ENCODE results near the gene TRPM2. TPM values are rescaled to one million over a fixed set of nuclear protein-coding genes. Genes with fewer than 3 reads are reported as not detected.

Gene TRPM2
- total and polyA plus RNA-seq, 3 experiments from 2014 or later: 1.9 to 2.6 (median 2.4) TPM

GRCh38 chr21:44312716-44313115, 40.7 kb upstream of the TRPM2 start:
- peak overlapping the region in 1 of 8 donors; percentile 58 for H3K27ac Mint-ChIP-seq

DNA sequence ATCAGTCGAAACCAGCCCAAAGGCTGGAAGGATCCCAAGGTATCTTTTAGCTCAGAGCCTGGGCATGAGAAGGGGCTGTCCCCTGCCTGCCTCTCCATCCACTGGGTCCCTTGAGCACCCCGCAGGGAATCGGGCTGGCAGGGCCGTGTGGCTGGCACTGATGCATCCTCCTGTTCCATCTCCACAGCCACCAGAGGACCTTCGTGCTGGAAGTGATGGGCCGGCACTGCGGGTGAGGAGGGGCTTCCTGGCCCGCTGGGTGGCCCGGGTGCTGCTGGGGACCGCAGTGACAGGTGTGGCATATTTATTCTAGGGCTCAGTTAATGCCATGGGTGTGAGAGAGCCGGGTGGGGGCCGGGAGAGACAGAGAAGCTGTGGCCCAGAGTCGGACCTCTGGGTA, 40.0 kb upstream of the TRPM2 start:
- H3K27me3 ChIP-seq (ENCODE audit: insufficient read depth, low read length, poor library complexity, severe bottlenecking): no peaks in the 10 kb centered on the region
- no peaks in the 10 kb centered on the region for H3K9me3 ChIP-seq (ENCODE audit: low read length)
- no peak overlapping the region for H3K27ac ChIP-seq (ENCODE audit: low read depth, low read length)
- POLR2A ChIA-PET: no interaction called here
- H3K4me3 Mint-ChIP-seq: no peak overlapping the region
- no peaks in the 10 kb centered on the region for H3K4me1 ChIP-seq (ENCODE audit: insufficient read depth, low read length)
- H3K27ac Mint-ChIP-seq: no peak overlapping the region
- CTCF ChIA-PET: interaction anchor here (1.3 kb wide), 1 partner anchor 10 kb away, joined by 3 read pairs; no protein-coding TSS in a partner anchor
- peaks cover 0 to 5% (median 0%) of the 10 kb centered on the region in 3 donors for H3K4me1 Mint-ChIP-seq
- no peaks in the 10 kb centered on the region for H3K9me3 Mint-ChIP-seq
- no peak for DNase-seq
- peaks cover 18% of the 10 kb centered on the region for H3K36me3 ChIP-seq (ENCODE audit: insufficient read depth, low read length)
- peaks cover 0 to 2% of the 10 kb centered on the region in 2 donors for H3K27me3 Mint-ChIP-seq
- peaks cover 5 to 51% (median 5%) of the 10 kb centered on the region in 3 donors for H3K36me3 Mint-ChIP-seq
- H3K4me3 ChIP-seq (ENCODE audit: low read length): no peak overlapping the region

More at GRCh38 chr21:44312716-44313115, 40.7 kb upstream of the TRPM2 start:
- Histone ChIP-seq H3K4me3 (ENCODE audit: low read length) (no peak overlapping the region), H3K4me1 (ENCODE audit: insufficient read depth, low read length) (no peaks in the 10 kb centered on the region), H3K9me3 (ENCODE audit: low read length) (no peaks in the 10 kb centered on the region), H3K27me3 (ENCODE audit: insufficient read depth, low read length, poor library complexity, severe bottlenecking) (no peaks in the 10 kb centered on the region), H3K27ac (ENCODE audit: low read depth, low read length) (no peak overlapping the region), H3K36me3 (ENCODE audit: insufficient read depth, low read length) (peaks cover 20% of the 10 kb centered on the region)
- H3K4me3 Mint-ChIP-seq: no peak overlapping the region
- peaks cover 5 to 54% (median 5%) of the 10 kb centered on the region in 3 donors for H3K36me3 Mint-ChIP-seq
- H3K9me3 Mint-ChIP-seq: no peaks in the 10 kb centered on the region
- DNase-seq: no peak
- H3K4me1 Mint-ChIP-seq: peaks cover 4 to 6% (median 5%) of the 10 kb centered on the region in 3 donors
- peaks cover 0 to 2% of the 10 kb centered on the region in 2 donors for H3K27me3 Mint-ChIP-seq
- CTCF ChIA-PET: interaction anchor here (1.3 kb wide), 1 partner anchor 9 kb away, joined by 3 read pairs; no protein-coding TSS in a partner anchor
- POLR2A ChIA-PET: no interaction called here

GRCh38 chr21:44314128-44314527, 39.3 kb upstream of the TRPM2 start:
- ChIA-PET CTCF (interaction anchor here (1.2 to 1.3 kb wide), 2 partner anchors 9 to 10 kb away, joined by 3 read pairs; no protein-coding TSS in a partner anchor), POLR2A (no interaction called here)
- Histone ChIP-seq H3K9me3 (ENCODE audit: low read length) (no peaks in the 10 kb centered on the region), H3K4me3 (ENCODE audit: low read length) (no peak overlapping the region), H3K4me1 (ENCODE audit: insufficient read depth, low read length) (no peaks in the 10 kb centered on the region), H3K27ac (ENCODE audit: low read depth, low read length) (no peak overlapping the region), H3K27me3 (ENCODE audit: insufficient read depth, low read length, poor library complexity, severe bottlenecking) (no peaks in the 10 kb centered on the region), H3K36me3 (ENCODE audit: insufficient read depth, low read length) (peaks cover 18% of the 10 kb centered on the region)
- peaks cover 0 to 2% of the 10 kb centered on the region in 2 donors for H3K27me3 Mint-ChIP-seq
- H3K27ac Mint-ChIP-seq: peak overlapping the region in 1 of 8 donors; percentile 33
- H3K9me3 Mint-ChIP-seq: no peaks in the 10 kb centered on the region
- DNase-seq: no peak
- H3K36me3 Mint-ChIP-seq: peaks cover 5 to 50% (median 5%) of the 10 kb centered on the region in 3 donors
- no peak overlapping the region for H3K4me3 Mint-ChIP-seq
- peaks cover 0 to 3% (median 0%) of the 10 kb centered on the region in 3 donors for H3K4me1 Mint-ChIP-seq

- peaks cover 18% of the 10 kb centered on the region for H3K36me3 ChIP-seq (ENCODE audit: insufficient read depth, low read length)
- POLR2A ChIA-PET: no interaction called here
These were observed 38.9 kb upstream of the TRPM2 start for GRCh38 chr21:44314561-44314960.

GRCh38 chr21:44315691-44316203, 37.7 kb upstream of the TRPM2 start:
- no peaks in the 10 kb centered on the region for H3K27me3 ChIP-seq (ENCODE audit: insufficient read depth, low read length, poor library complexity, severe bottlenecking)
- CTCF ChIA-PET: interaction anchor here (1.5 kb wide), 1 partner anchor 18 kb away, joined by 3 read pairs; no protein-coding TSS in a partner anchor
- DNase-seq: no peak
- no peaks in the 10 kb centered on the region for H3K9me3 ChIP-seq (ENCODE audit: low read length)
- H3K36me3 Mint-ChIP-seq: peaks cover 5 to 57% (median 5%) of the 10 kb centered on the region in 3 donors
- POLR2A ChIA-PET: no interaction called here
- H3K4me3 ChIP-seq (ENCODE audit: low read length): no peak overlapping the region
- H3K4me1 Mint-ChIP-seq: peaks cover 0 to 3% (median 0%) of the 10 kb centered on the region in 3 donors
- no peaks in the 10 kb centered on the region for H3K4me1 ChIP-seq (ENCODE audit: insufficient read depth, low read length)
- no peak overlapping the region for H3K4me3 Mint-ChIP-seq
- peak overlapping the region in 1 of 8 donors; percentile 64 for H3K27ac Mint-ChIP-seq
- H3K27me3 Mint-ChIP-seq: peaks cover 0 to 2% of the 10 kb centered on the region in 2 donors
- H3K9me3 Mint-ChIP-seq: no peaks in the 10 kb centered on the region
- H3K36me3 ChIP-seq (ENCODE audit: insufficient read depth, low read length): peaks cover 17% of the 10 kb centered on the region
- no peak overlapping the region for H3K27ac ChIP-seq (ENCODE audit: low read depth, low read length)

More at GRCh38 chr21:44314561-44314960, 38.9 kb upstream of the TRPM2 start:
- Mint-ChIP-seq H3K27ac (no peak overlapping the region), H3K4me1 (peaks cover 0 to 3% (median 0%) of the 10 kb centered on the region in 3 donors), H3K36me3 (peaks cover 5 to 53% (median 5%) of the 10 kb centered on the region in 3 donors), H3K4me3 (no peak overlapping the region), H3K9me3 (no peaks in the 10 kb centered on the region), H3K27me3 (peaks cover 0 to 2% of the 10 kb centered on the region in 2 donors)
- no peak for DNase-seq
- H3K27ac ChIP-seq (ENCODE audit: low read depth, low read length): no peak overlapping the region
- CTCF ChIA-PET: interaction anchor here (1.2 kb wide), 1 partner anchor 9 kb away, joined by 3 read pairs; no protein-coding TSS in a partner anchor
- H3K4me1 ChIP-seq (ENCODE audit: insufficient read depth, low read length): no peaks in the 10 kb centered on the region
- H3K4me3 ChIP-seq (ENCODE audit: low read length): no peak overlapping the region
- no peaks in the 10 kb centered on the region for H3K9me3 ChIP-seq (ENCODE audit: low read length)
- H3K27me3 ChIP-seq (ENCODE audit: insufficient read depth, low read length, poor library complexity, severe bottlenecking): no peaks in the 10 kb centered on the region

GRCh38 chr21:44316277-44316900, 37.0 kb upstream of the TRPM2 start:
- Mint-ChIP-seq H3K36me3 (peaks cover 0 to 52% (median 0%) of the 10 kb centered on the region in 3 donors), H3K9me3 (no peaks in the 10 kb centered on the region), H3K27me3 (no peaks in the 10 kb centered on the region), H3K27ac (peak overlapping the region in 2 of 8 donors; percentile 9 to 29), H3K4me3 (no peak overlapping the region), H3K4me1 (no peaks in the 10 kb centered on the region)
- no peak for DNase-seq
- Histone ChIP-seq H3K27ac (ENCODE audit: low read depth, low read length) (no peak overlapping the region), H3K4me1 (ENCODE audit: insufficient read depth, low read length) (no peaks in the 10 kb centered on the region), H3K9me3 (ENCODE audit: low read length) (no peaks in the 10 kb centered on the region), H3K4me3 (ENCODE audit: low read length) (no peak overlapping the region), H3K27me3 (ENCODE audit: insufficient read depth, low read length, poor library complexity, severe bottlenecking) (no peaks in the 10 kb centered on the region), H3K36me3 (ENCODE audit: insufficient read depth, low read length) (peaks cover 11% of the 10 kb centered on the region)
- CTCF ChIA-PET: interaction anchor here (1.5 kb wide), 1 partner anchor 19 kb away, joined by 3 read pairs; no protein-coding TSS in a partner anchor
- POLR2A ChIA-PET: no interaction called here

- Histone ChIP-seq H3K27ac (ENCODE audit: low read depth, low read length) (no peak overlapping the region), H3K4me3 (ENCODE audit: low read length) (no peak overlapping the region), H3K36me3 (ENCODE audit: insufficient read depth, low read length) (peaks cover 5% of the 10 kb centered on the region), H3K27me3 (ENCODE audit: insufficient read depth, low read length, poor library complexity, severe bottlenecking) (no peaks in the 10 kb centered on the region), H3K4me1 (ENCODE audit: insufficient read depth, low read length) (no peaks in the 10 kb centered on the region), H3K9me3 (ENCODE audit: low read length) (no peaks in the 10 kb centered on the region)
- no peak for DNase-seq
- no peaks in the 10 kb centered on the region for H3K9me3 Mint-ChIP-seq
- peaks cover 0 to 48% (median 0%) of the 10 kb centered on the region in 3 donors for H3K36me3 Mint-ChIP-seq
- ChIA-PET POLR2A (no interaction called here), CTCF (no interaction called here)
- no peak overlapping the region for H3K27ac Mint-ChIP-seq
- H3K4me1 Mint-ChIP-seq: no peaks in the 10 kb centered on the region
- H3K4me3 Mint-ChIP-seq: no peak overlapping the region
- H3K27me3 Mint-ChIP-seq: no peaks in the 10 kb centered on the region
These were observed 36.1 kb upstream of the TRPM2 start for GRCh38 chr21:44317241-44317782.

GRCh38 chr21:44317871-44318270, 35.5 kb upstream of the TRPM2 start:
- H3K4me1 Mint-ChIP-seq: no peaks in the 10 kb centered on the region

More at GRCh38 chr21:44317871-44318270, 35.5 kb upstream of the TRPM2 start:
- Mint-ChIP-seq H3K9me3 (no peaks in the 10 kb centered on the region), H3K4me3 (no peak overlapping the region), H3K36me3 (peaks cover 0 to 48% (median 0%) of the 10 kb centered on the region in 3 donors), H3K27me3 (no peaks in the 10 kb centered on the region), H3K27ac (no peak overlapping the region)
- CTCF ChIA-PET: no interaction called here
- Histone ChIP-seq H3K27ac (ENCODE audit: low read depth, low read length) (no peak overlapping the region), H3K27me3 (ENCODE audit: insufficient read depth, low read length, poor library complexity, severe bottlenecking) (no peaks in the 10 kb centered on the region), H3K36me3 (ENCODE audit: insufficient read depth, low read length) (peaks cover 5% of the 10 kb centered on the region), H3K4me1 (ENCODE audit: insufficient read depth, low read length) (no peaks in the 10 kb centered on the region), H3K4me3 (ENCODE audit: low read length) (no peak overlapping the region), H3K9me3 (ENCODE audit: low read length) (no peaks in the 10 kb centered on the region)
- no peak for DNase-seq
- POLR2A ChIA-PET: no interaction called here

Data from CD8-positive, alpha-beta memory T cell (primary cell).